HG02798 (cell line): Measurements from ENCODE around the gene CACNB4.
A peak's percentile ranks its signal among the peaks of the same experiment; 100 is the strongest.

ENCODE experiments used
- ATAC-seq: cut with Tn5 transposase; IDR thresholded peaks from one replicate; pipeline ENCODE4 v1.9.1; 2021; ENCODE audit warnings: mild to moderate bottlenecking; ENCODE audit not compliant: unreplicated experiment, poor library complexity

CACNB4 gene

GRCh38 chr2:152055366-152056108, 43.3 kb downstream of the CACNB4 start:
- ATAC-seq = no peak

- no peak for ATAC-seq
These were observed 44.3 kb downstream of the CACNB4 start for GRCh38 chr2:152054593-152054992.

GRCh38 chr2:152051436-152051835, 47.4 kb downstream of the CACNB4 start:
- peak; percentile 33 for ATAC-seq

- ATAC-seq = no peak
These were observed 47.9 kb downstream of the CACNB4 start for GRCh38 chr2:152050915-152051314.

- no peak for ATAC-seq
These were observed 48.5 kb downstream of the CACNB4 start for GRCh38 chr2:152050341-152050740.

- ATAC-seq = no peak
These were observed 49.3 kb downstream of the CACNB4 start for GRCh38 chr2:152049541-152049940.

- ATAC-seq = peak; percentile 37
These were observed 50.9 kb downstream of the CACNB4 start for GRCh38 chr2:152047824-152048471.

- ATAC-seq = peak; percentile 58
These were observed 51.9 kb downstream of the CACNB4 start for GRCh38 chr2:152046940-152047339.

- ATAC-seq = no peak
These were observed 55.9 kb downstream of the CACNB4 start for GRCh38 chr2:152042636-152043615.

- ATAC-seq = no peak
These were observed 60.3 kb downstream of the CACNB4 start for GRCh38 chr2:152038441-152038958.

GRCh38 chr2:152037743-152038435, 61.0 kb downstream of the CACNB4 start:
- no peak for ATAC-seq

- peak; percentile 88 for ATAC-seq
These were observed 62.0 kb downstream of the CACNB4 start for GRCh38 chr2:152036611-152037469.

- ATAC-seq = no peak
These were observed 64.5 kb downstream of the CACNB4 start for GRCh38 chr2:152034257-152034801.

- no peak for ATAC-seq
These were observed 65.6 kb downstream of the CACNB4 start for GRCh38 chr2:152033011-152033925.

GRCh38 chr2:152031747-152032306, 67.0 kb downstream of the CACNB4 start:
- ATAC-seq = no peak

GRCh38 chr2:152030596-152031328, 68.1 kb downstream of the CACNB4 start:
- peak; percentile 59 for ATAC-seq
